GM12892 (cell line): ENCODE results near the gene ADPRHL1. TPM values are rescaled to one million over a fixed set of nuclear protein-coding genes. Genes with fewer than 3 reads are reported as not detected.

ENCODE experiments used
- DNase-seq: peaks from one replicate; pipeline ENCODE4 v3.0.0; 2011; ENCODE audit not compliant: insufficient read length
- FAIRE-seq: peaks from 2 replicates; lab custom pipeline; 2011; peaks lifted over from hg19 to GRCh38; lab: Jason Lieb, UNC
- POLR2A ChIP-seq: IDR thresholded peaks from 2 replicates; pipeline ENCODE4 v1.6.1; 2011; ENCODE audit warnings: low read depth, low read length, control low read depth
- POLR2AphosphoS5 ChIP-seq: IDR thresholded peaks from 2 replicates; pipeline ENCODE4 v1.6.1; 2011; ENCODE audit warnings: low read depth, low read length, control low read depth
- TAF1 ChIP-seq: IDR thresholded peaks from 2 replicates; pipeline ENCODE4 v1.6.1; 2011; ENCODE audit warnings: low read depth, mild to moderate bottlenecking, control low read depth, low read length, borderline replicate concordance
- polyA plus RNA-seq: library from polyadenylated mRNA; unstranded; fragments of >200 nt; gene quantifications from one replicate; pipeline ENCODE4 v1.2.1, GENCODE V29; 2012; ENCODE audit warnings: missing spikeins, inconsistent platforms; ENCODE audit not compliant: missing spikeins

ADPRHL1 gene
- 0.98 TPM for polyA plus RNA-seq

GRCh38 chr13:113452942-113453901, at the start of gene ADPRHL1:
Gene ADPRHL1, minus strand, starts transcription at chr13:113453488. Its CDS starts 51 bp downstream, at chr13:113453437.
- FAIRE-seq (no peak), DNase-seq (no peak)
- no peak for TF ChIP-seq POLR2AphosphoS5
- no peak for TF ChIP-seq POLR2A
- no peak for TF ChIP-seq TAF1

GRCh38 chr13:113502686-113503085, 49.4 kb upstream of the ADPRHL1 start:
- no peak for DNase-seq
- FAIRE-seq, result no peak
- TF ChIP-seq TAF1, result no peak
- no peak for TF ChIP-seq POLR2AphosphoS5
- no peak for TF ChIP-seq POLR2A

GRCh38 chr13:113500530-113501265, 47.4 kb upstream of the ADPRHL1 start:
- FAIRE-seq (no peak), DNase-seq (no peak)
- TF ChIP-seq POLR2A (no peak), TAF1 (no peak), POLR2AphosphoS5 (no peak)

- DNase-seq, result no peak
- TF ChIP-seq TAF1, result no peak
- no peak for TF ChIP-seq POLR2A
- no peak for TF ChIP-seq POLR2AphosphoS5
- no peak for FAIRE-seq
These were observed 46.6 kb upstream of the ADPRHL1 start for GRCh38 chr13:113499936-113500335.

- no peak for DNase-seq
- FAIRE-seq, result no peak
- TF ChIP-seq TAF1 (no peak), POLR2AphosphoS5 (no peak), POLR2A (no peak)
These were observed 45.6 kb upstream of the ADPRHL1 start for GRCh38 chr13:113498905-113499304.

- FAIRE-seq (no peak), DNase-seq (no peak)
- no peak for TF ChIP-seq TAF1
- TF ChIP-seq POLR2AphosphoS5, result no peak; the same call in 1 of the 2 replicates
These were observed 43.9 kb upstream of the ADPRHL1 start for GRCh38 chr13:113497217-113497616.

GRCh38 chr13:113495494-113496210, 42.4 kb upstream of the ADPRHL1 start:
- FAIRE-seq (no peak), DNase-seq (no peak)
- no peak for TF ChIP-seq POLR2AphosphoS5
- no peak for TF ChIP-seq TAF1
- no peak for TF ChIP-seq POLR2A

- no peak for DNase-seq
- peak; percentile 73 for FAIRE-seq
- TF ChIP-seq POLR2A (no peak), POLR2AphosphoS5 (no peak), TAF1 (no peak)
These were observed 40.1 kb upstream of the ADPRHL1 start for GRCh38 chr13:113493315-113493951.

- no peak for FAIRE-seq
- TF ChIP-seq POLR2AphosphoS5 (no peak), TAF1 (no peak), POLR2A (no peak)
These were observed 38.7 kb upstream of the ADPRHL1 start for GRCh38 chr13:113491982-113492381.

GRCh38 chr13:113491418-113491883, 38.2 kb upstream of the ADPRHL1 start:
- no peak for TF ChIP-seq POLR2AphosphoS5
- no peak for FAIRE-seq
- DNase-seq, result no peak

More at GRCh38 chr13:113491982-113492381, 38.7 kb upstream of the ADPRHL1 start:
- DNase-seq, result no peak
